SK-N-SH (cell line): ENCODE measurements around the gene SLC10A1.

ENCODE experiments used
- EP300 ChIP-seq, 2 experiments: IDR thresholded peaks; 2 replicates each; pipeline versions ENCODE4 v1.4.0 to v1.6.1; 2012; ENCODE audit warnings: borderline replicate concordance in 1 of 2, low read depth in 1 of 2, low read length in 1 of 2
- EZH2phosphoT487 ChIP-seq: fragments of 200-600 bp; sonication (generic); IDR thresholded peaks from 2 replicates; pipeline ENCODE4 v1.6.1; 2017; ENCODE audit warnings: low read depth, mixed run types, mild to moderate bottlenecking, antibody characterized with exemption, moderate library complexity, borderline replicate concordance
- FOXJ3 ChIP-seq: sonication (generic); formaldehyde crosslinking; IDR thresholded peaks from 2 replicates; pipeline ENCODE4 v1.5.1; 2020; ENCODE audit warnings: mild to moderate bottlenecking, missing genetic modification reagents
- GABPA ChIP-seq: IDR thresholded peaks from 2 replicates; pipeline ENCODE4 v1.4.0; 2012; ENCODE audit warnings: low read depth, mild to moderate bottlenecking
- NFIC ChIP-seq: IDR thresholded peaks from 2 replicates; pipeline ENCODE4 v1.4.0; 2012; ENCODE audit warnings: borderline replicate concordance
- RXRA ChIP-seq: IDR thresholded peaks from 2 replicates; pipeline ENCODE4 v1.4.0; 2012; ENCODE audit warnings: low read depth, mild to moderate bottlenecking, borderline replicate concordance
- SMC3 ChIP-seq: IDR thresholded peaks from 2 replicates; pipeline ENCODE4 v1.6.1; 2012; ENCODE audit warnings: low read depth, low read length, improper control_type of control experiment
- TEAD4 ChIP-seq: IDR thresholded peaks from 2 replicates; pipeline ENCODE4 v1.4.0; 2012; ENCODE audit warnings: mild to moderate bottlenecking, borderline replicate concordance; ENCODE audit not compliant: insufficient read depth
- TF ChIP-seq, protein P1 (sequence below): fragments of 200-600 bp; sonication (generic); IDR thresholded peaks from 2 replicates; pipeline ENCODE4 v1.6.1; 2017; ENCODE audit warnings: antibody characterized with exemption, mild to moderate bottlenecking, moderate library complexity
- TF ChIP-seq, protein P2 (sequence below): IDR thresholded peaks from 2 replicates; pipeline ENCODE4 v1.4.0; 2012; ENCODE audit warnings: low read depth
- TF ChIP-seq, protein P3 (sequence below): IDR thresholded peaks from 2 replicates; pipeline ENCODE4 v1.4.0; 2012; ENCODE audit warnings: low read depth, borderline replicate concordance

DNA sequence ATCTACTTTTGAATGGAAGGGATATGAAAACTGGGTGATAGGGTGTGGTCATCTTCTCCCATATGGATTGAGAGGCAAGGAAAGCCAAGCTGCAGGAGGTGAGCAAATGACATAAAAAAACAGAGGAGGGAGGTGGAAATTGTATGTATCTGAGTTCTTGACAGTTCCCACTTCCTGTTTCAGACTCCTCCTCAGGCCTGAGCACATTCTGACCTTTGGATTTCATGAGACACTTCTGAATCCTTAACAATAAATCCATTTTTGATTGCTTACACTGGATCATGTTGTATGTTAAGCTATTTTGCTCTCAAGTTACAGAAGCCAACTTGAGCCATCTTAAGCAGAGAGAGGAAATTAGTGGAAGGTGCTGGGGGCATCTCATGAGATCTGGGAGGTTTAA is 41.7 kb downstream of the SLC10A1 start:
- no peak for TF ChIP-seq TEAD4
- no peak for TF ChIP-seq SMC3
- TF ChIP-seq, protein P1, sequence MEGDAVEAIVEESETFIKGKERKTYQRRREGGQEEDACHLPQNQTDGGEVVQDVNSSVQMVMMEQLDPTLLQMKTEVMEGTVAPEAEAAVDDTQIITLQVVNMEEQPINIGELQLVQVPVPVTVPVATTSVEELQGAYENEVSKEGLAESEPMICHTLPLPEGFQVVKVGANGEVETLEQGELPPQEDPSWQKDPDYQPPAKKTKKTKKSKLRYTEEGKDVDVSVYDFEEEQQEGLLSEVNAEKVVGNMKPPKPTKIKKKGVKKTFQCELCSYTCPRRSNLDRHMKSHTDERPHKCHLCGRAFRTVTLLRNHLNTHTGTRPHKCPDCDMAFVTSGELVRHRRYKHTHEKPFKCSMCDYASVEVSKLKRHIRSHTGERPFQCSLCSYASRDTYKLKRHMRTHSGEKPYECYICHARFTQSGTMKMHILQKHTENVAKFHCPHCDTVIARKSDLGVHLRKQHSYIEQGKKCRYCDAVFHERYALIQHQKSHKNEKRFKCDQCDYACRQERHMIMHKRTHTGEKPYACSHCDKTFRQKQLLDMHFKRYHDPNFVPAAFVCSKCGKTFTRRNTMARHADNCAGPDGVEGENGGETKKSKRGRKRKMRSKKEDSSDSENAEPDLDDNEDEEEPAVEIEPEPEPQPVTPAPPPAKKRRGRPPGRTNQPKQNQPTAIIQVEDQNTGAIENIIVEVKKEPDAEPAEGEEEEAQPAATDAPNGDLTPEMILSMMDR, result no peak
- TF ChIP-seq NFIC, result no peak
- TF ChIP-seq EP300 (IDR thresholded peaks at IDR 0.05; ENCODE audit: borderline replicate concordance in 1 of 2, low read depth in 1 of 2, low read length in 1 of 2), result no peak
- TF ChIP-seq, protein P2, sequence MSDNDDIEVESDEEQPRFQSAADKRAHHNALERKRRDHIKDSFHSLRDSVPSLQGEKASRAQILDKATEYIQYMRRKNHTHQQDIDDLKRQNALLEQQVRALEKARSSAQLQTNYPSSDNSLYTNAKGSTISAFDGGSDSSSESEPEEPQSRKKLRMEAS, result no peak
- TF ChIP-seq RXRA, result no peak
- TF ChIP-seq, protein P3, sequence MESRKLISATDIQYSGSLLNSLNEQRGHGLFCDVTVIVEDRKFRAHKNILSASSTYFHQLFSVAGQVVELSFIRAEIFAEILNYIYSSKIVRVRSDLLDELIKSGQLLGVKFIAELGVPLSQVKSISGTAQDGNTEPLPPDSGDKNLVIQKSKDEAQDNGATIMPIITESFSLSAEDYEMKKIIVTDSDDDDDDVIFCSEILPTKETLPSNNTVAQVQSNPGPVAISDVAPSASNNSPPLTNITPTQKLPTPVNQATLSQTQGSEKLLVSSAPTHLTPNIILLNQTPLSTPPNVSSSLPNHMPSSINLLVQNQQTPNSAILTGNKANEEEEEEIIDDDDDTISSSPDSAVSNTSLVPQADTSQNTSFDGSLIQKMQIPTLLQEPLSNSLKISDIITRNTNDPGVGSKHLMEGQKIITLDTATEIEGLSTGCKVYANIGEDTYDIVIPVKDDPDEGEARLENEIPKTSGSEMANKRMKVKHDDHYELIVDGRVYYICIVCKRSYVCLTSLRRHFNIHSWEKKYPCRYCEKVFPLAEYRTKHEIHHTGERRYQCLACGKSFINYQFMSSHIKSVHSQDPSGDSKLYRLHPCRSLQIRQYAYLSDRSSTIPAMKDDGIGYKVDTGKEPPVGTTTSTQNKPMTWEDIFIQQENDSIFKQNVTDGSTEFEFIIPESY, result no peak
- no peak for TF ChIP-seq EZH2phosphoT487
- TF ChIP-seq GABPA, result no peak
- TF ChIP-seq FOXJ3 (CRISPR knock-in tag), result no peak
